ENCODE data around the gene EFNB1. TPM values are rescaled to one million over a fixed set of nuclear protein-coding genes. Genes with fewer than 3 reads are reported as not detected.

The EFNB1 gene
- polyA plus RNA-seq, 1 donor (not counting 4 experiments of a cell fraction or from before 2014, with no cell fraction given): 90.3 TPM

DNA sequence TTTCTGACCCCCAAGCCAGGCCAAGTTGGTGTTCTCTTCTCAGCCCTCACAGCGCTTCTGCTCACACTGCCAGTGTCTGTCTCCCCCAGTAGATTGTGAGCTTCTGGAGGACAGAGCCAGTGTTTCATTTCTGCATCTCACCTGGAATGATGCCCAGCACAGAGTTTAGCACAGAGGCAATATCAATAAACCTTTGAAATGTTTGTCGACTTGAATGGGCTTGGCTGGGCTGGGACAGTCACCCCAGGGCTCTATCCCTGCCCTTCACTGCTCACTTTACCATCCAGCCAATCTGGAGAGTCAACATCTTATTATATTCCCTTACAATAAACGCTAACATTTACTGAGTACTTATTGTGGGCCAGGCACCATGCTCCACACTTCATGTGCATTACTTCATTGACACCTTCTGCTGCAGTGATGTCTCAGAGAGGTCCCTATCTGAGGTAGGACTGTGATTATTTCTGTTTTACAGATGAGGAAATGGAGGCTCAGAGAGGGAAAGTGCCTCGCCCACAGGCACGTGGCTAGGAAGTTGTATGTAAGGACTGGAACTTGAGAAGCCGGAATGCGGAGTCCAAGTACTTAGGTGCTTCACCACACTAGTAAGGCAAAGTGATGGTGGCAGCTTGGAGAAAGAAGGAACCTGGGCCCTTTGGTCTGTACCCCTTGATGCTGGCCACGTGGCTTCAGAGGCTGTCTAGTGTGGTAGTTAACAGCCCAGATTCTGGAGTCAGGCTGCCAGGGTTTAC lies 19.5 kb downstream of the EFNB1 start:
- H3K4me2 ChIP-seq (ENCODE audit: control insufficient read depth, extremely low read depth, insufficient read depth, low read depth, low read length): no peak overlapping the region
- DNase-seq (ENCODE audit: low read depth, low spot score) (no peak), FAIRE-seq (peak; percentile 5)
- H2AFZ ChIP-seq (ENCODE audit: control insufficient read depth, low read length): no peak overlapping the region
- no peaks in the 10 kb centered on the region for H3K27me3 ChIP-seq (ENCODE audit: control insufficient read depth, extremely low read depth, insufficient read depth, low read length)
- H4K20me1 ChIP-seq (ENCODE audit: control insufficient read depth, extremely low read depth, insufficient read depth, low read length): no peaks in the 10 kb centered on the region
- no peak for TF ChIP-seq CTCF (optimal IDR thresholded peaks at IDR 0.05 in 1 of 3, IDR thresholded peaks at IDR 0.05 in 1 of 3, conservative IDR thresholded peaks at IDR 0.05 in 1 of 3; ENCODE audit: extremely low read depth in 1 of 3, insufficient read depth in 2 of 3, low read length in 3 of 3)
- TF ChIP-seq EZH2 (IDR thresholded peaks at IDR 0.05; ENCODE audit: low read length): no peak
- no peak overlapping the region for H3K9ac ChIP-seq (ENCODE audit: control insufficient read depth, extremely low read depth, insufficient read depth, low read length)
- H3K9me3 ChIP-seq (ENCODE audit: control insufficient read depth, low read depth, low read length): no peaks in the 10 kb centered on the region
- peaks cover 16% of the 10 kb centered on the region for H3K4me1 ChIP-seq (ENCODE audit: control insufficient read depth, extremely low read depth, insufficient read depth, low read length)
- dilution Hi-C loops (cut with MboI; ENCODE audit: extremely low pct_ligation_motif_present, low sequenced_read_pairs): no loop called here
- H3K36me3 ChIP-seq (ENCODE audit: control insufficient read depth in 2 of 2, extremely low read depth in 1 of 2, insufficient read depth in 2 of 2, low read length in 2 of 2): peaks cover 1 to 10% of the 10 kb centered on the region in 2 experiments
- no peak overlapping the region for H3K27ac ChIP-seq (ENCODE audit: control insufficient read depth, insufficient read depth, low read length)
- no peak overlapping the region for H3K4me3 ChIP-seq (ENCODE audit: control insufficient read depth in 2 of 3, extremely low read depth in 1 of 3, insufficient read depth in 2 of 3, low read depth in 1 of 3, low read length in 3 of 3)
- H3K79me2 ChIP-seq (ENCODE audit: control insufficient read depth, insufficient read depth, low read length): no peaks in the 10 kb centered on the region
- H3K9me1 ChIP-seq (ENCODE audit: control insufficient read depth, extremely low read depth, insufficient read depth, low read length): no peaks in the 10 kb centered on the region

- FAIRE-seq (no peak), DNase-seq (ENCODE audit: low read depth, low spot score) (no peak)
- Histone ChIP-seq H3K9ac (ENCODE audit: control insufficient read depth, extremely low read depth, insufficient read depth, low read length) (no peak overlapping the region), H3K27me3 (ENCODE audit: control insufficient read depth, extremely low read depth, insufficient read depth, low read length) (no peaks in the 10 kb centered on the region), H3K36me3 (ENCODE audit: control insufficient read depth in 2 of 2, extremely low read depth in 1 of 2, insufficient read depth in 2 of 2, low read length in 2 of 2) (no peaks in the 10 kb centered on the region), H3K9me3 (ENCODE audit: control insufficient read depth, low read depth, low read length) (no peaks in the 10 kb centered on the region), H3K9me1 (ENCODE audit: control insufficient read depth, extremely low read depth, insufficient read depth, low read length) (no peaks in the 10 kb centered on the region), H3K4me2 (ENCODE audit: control insufficient read depth, extremely low read depth, insufficient read depth, low read depth, low read length) (no peak overlapping the region), H3K27ac (ENCODE audit: control insufficient read depth, insufficient read depth, low read length) (no peak overlapping the region), H2AFZ (ENCODE audit: control insufficient read depth, low read length) (no peak overlapping the region), H4K20me1 (ENCODE audit: control insufficient read depth, extremely low read depth, insufficient read depth, low read length) (no peaks in the 10 kb centered on the region), H3K4me3 (ENCODE audit: control insufficient read depth in 2 of 3, extremely low read depth in 1 of 3, insufficient read depth in 2 of 3, low read depth in 1 of 3, low read length in 3 of 3) (no peak overlapping the region), H3K79me2 (ENCODE audit: control insufficient read depth, insufficient read depth, low read length) (no peaks in the 10 kb centered on the region), H3K4me1 (ENCODE audit: control insufficient read depth, extremely low read depth, insufficient read depth, low read length) (no peaks in the 10 kb centered on the region)
- no peak for TF ChIP-seq CTCF (optimal IDR thresholded peaks at IDR 0.05 in 1 of 3, IDR thresholded peaks at IDR 0.05 in 1 of 3, conservative IDR thresholded peaks at IDR 0.05 in 1 of 3; ENCODE audit: extremely low read depth in 1 of 3, insufficient read depth in 2 of 3, low read length in 3 of 3)
- TF ChIP-seq EZH2 (IDR thresholded peaks at IDR 0.05; ENCODE audit: low read length): no peak
- dilution Hi-C loops (cut with MboI; ENCODE audit: extremely low pct_ligation_motif_present, low sequenced_read_pairs): no loop called here
Observed at GRCh38 chrX:68851082-68851481, 22.3 kb downstream of the EFNB1 start.
